Sigmoid colon (tissue), 3 donors: ENCODE data around the gene RAP1A.

Experiments used
- POLR2A ChIP-seq, 2 donors: fragments of 450-650 bp; IDR thresholded peaks; one replicate each; pipeline ENCODE4 v1.6.1; 2016; ENCODE audit warnings: antibody characterized with exemption in 2 of 2, mild to moderate bottlenecking in 2 of 2, moderate library complexity in 2 of 2
- TF ChIP-seq, protein P1 (sequence below), 4 experiments: fragments of 450-650 bp in 3 of 4; fragments of 200-600 bp in 1 of 4; IDR thresholded peaks; one replicate each; pipeline ENCODE4 v1.5.1; 2016 to 2019; ENCODE audit warnings: antibody characterized with exemption in 4 of 4, mild to moderate bottlenecking in 3 of 4, moderate library complexity in 2 of 4

DNA sequence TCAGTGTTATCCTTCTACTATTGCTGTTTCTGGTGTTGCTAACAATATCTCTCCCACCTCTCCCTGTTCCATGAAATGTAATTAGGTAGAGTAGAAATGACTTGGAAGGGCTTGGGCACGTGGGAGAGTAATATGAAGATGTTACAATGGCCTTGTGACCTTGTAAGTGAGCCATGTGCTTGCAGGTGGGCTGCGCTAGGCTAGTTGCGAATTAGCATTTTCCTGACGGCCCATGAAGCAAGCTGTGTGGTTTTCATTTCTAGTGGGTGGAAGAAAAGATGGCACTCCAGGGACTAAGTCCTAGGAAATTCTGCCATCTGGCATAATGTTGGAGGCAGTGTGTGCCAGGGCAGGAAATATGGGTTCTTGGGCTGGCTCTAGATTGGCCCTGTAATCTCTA lies 128.4 kb downstream of the RAP1A start:
- TF ChIP-seq, protein P1, sequence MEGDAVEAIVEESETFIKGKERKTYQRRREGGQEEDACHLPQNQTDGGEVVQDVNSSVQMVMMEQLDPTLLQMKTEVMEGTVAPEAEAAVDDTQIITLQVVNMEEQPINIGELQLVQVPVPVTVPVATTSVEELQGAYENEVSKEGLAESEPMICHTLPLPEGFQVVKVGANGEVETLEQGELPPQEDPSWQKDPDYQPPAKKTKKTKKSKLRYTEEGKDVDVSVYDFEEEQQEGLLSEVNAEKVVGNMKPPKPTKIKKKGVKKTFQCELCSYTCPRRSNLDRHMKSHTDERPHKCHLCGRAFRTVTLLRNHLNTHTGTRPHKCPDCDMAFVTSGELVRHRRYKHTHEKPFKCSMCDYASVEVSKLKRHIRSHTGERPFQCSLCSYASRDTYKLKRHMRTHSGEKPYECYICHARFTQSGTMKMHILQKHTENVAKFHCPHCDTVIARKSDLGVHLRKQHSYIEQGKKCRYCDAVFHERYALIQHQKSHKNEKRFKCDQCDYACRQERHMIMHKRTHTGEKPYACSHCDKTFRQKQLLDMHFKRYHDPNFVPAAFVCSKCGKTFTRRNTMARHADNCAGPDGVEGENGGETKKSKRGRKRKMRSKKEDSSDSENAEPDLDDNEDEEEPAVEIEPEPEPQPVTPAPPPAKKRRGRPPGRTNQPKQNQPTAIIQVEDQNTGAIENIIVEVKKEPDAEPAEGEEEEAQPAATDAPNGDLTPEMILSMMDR (IDR thresholded peaks at IDR 0.05), result no peak
- no peak for TF ChIP-seq POLR2A (IDR thresholded peaks at IDR 0.05)
